Iris pigment epithelial cell (primary cell): Measurements from ENCODE around the gene ROR1.

ENCODE experiments used
- DNase-seq: peaks from one replicate; pipeline ENCODE4 v3.0.0-alpha.2; 2011; ENCODE audit warnings: low read depth

The ROR1 gene

GRCh38 chr1:63935553-63935952, 161.7 kb downstream of the ROR1 start:
- no peak for DNase-seq

GRCh38 chr1:63936276-63936675, 162.5 kb downstream of the ROR1 start:
- no peak for DNase-seq

GRCh38 chr1:63936801-63937200, 163.0 kb downstream of the ROR1 start:
- no peak for DNase-seq

- DNase-seq, result no peak
Measured at GRCh38 chr1:63937461-63938022, 163.7 kb downstream of the ROR1 start.

GRCh38 chr1:63940440-63940839, 166.6 kb downstream of the ROR1 start:
- DNase-seq, result no peak

GRCh38 chr1:63943393-63943792, 169.6 kb downstream of the ROR1 start:
- no peak for DNase-seq

GRCh38 chr1:63945943-63946342, 172.1 kb downstream of the ROR1 start:
- no peak for DNase-seq

- DNase-seq, result peak; percentile 42
Measured at GRCh38 chr1:63946866-63947491, 173.2 kb downstream of the ROR1 start.

GRCh38 chr1:63947904-63948303, 174.1 kb downstream of the ROR1 start:
- no peak for DNase-seq

- peak; percentile 63 for DNase-seq
Measured at GRCh38 chr1:63950023-63950422, 176.2 kb downstream of the ROR1 start.

- peak; percentile 67 for DNase-seq
Measured at GRCh38 chr1:63951059-63951946, 177.5 kb downstream of the ROR1 start.

GRCh38 chr1:63954187-63954586, 180.4 kb downstream of the ROR1 start:
- DNase-seq, result no peak

GRCh38 chr1:63955370-63956145, 181.7 kb downstream of the ROR1 start:
- DNase-seq, result peak; percentile 22

- no peak for DNase-seq
Measured at GRCh38 chr1:63958556-63958955, 184.7 kb downstream of the ROR1 start.

- DNase-seq, result peak; percentile 84
Measured at GRCh38 chr1:63960326-63960725, 186.5 kb downstream of the ROR1 start.

GRCh38 chr1:63966016-63966415, 192.2 kb downstream of the ROR1 start:
- no peak for DNase-seq

- no peak for DNase-seq
Measured at GRCh38 chr1:63967901-63968300, 194.1 kb downstream of the ROR1 start.

- peak; percentile 38 for DNase-seq
Measured at GRCh38 chr1:63968663-63969440, 195.0 kb downstream of the ROR1 start.

GRCh38 chr1:63969441-63969901, 195.7 kb downstream of the ROR1 start:
- DNase-seq, result peak; percentile 41

- DNase-seq, result no peak
Measured at GRCh38 chr1:63971557-63971956, 197.7 kb downstream of the ROR1 start.

- DNase-seq, result no peak
Measured at GRCh38 chr1:63973005-63973419, 199.2 kb downstream of the ROR1 start.
